Motor neuron (in vitro differentiated cells): Measurements from ENCODE around the gene PPFIBP1. TPM values are rescaled to one million over a fixed set of nuclear protein-coding genes. Genes with fewer than 3 reads are reported as not detected.
A peak's percentile ranks its signal among the peaks of the same experiment; 100 is the strongest.
"Not testable (repeated sequence)": the region's sequence is repeated elsewhere in the genome, so short reads cannot be mapped to it uniquely, and the experiment has no call there.

Source experiments
- ATAC-seq, 8 experiments: fragments of 200-7000 bp; cut with Tn5 transposase; replicated peaks in 6 of 8; 2 replicates each; pipeline ENCODE4 v1.8.0; 2021; ENCODE audit warnings: mild to moderate bottlenecking in 8 of 8, moderate library complexity in 8 of 8
- H3K27ac ChIP-seq, 2 donors: fragments of 250-450 bp; sonication (Bioruptor Pico); 2 replicates each; pipeline ENCODE4 v1.9.0; 2021; ENCODE audit warnings: antibody characterized with exemption in 2 of 2, mild to moderate bottlenecking in 2 of 2, moderate library complexity in 1 of 2
- H3K4me1 ChIP-seq, 2 donors: fragments of 250-450 bp; sonication (Bioruptor Pico); replicated peaks in 1 of 2; 2 replicates each; pipeline ENCODE4 v1.6.1; 2021; ENCODE audit warnings: antibody characterized with exemption in 2 of 2, mild to moderate bottlenecking in 2 of 2, moderate library complexity in 1 of 2
- H3K4me3 ChIP-seq, 5 donors: fragments of 250-450 bp; sonication (Bioruptor Pico); 2 replicates each; pipeline ENCODE4 v1.9.0; 2021; ENCODE audit warnings: antibody characterized with exemption in 5 of 5, mild to moderate bottlenecking in 5 of 5, moderate library complexity in 4 of 5
- WGBS, 10 experiments: fragments of 450-650 bp; shearing (Covaris generic); methylation state at CpG; one replicate each; pipeline ENCODE4 v1.0.0; 2022; 5-methylcytosine and 5-hydroxymethylcytosine counted together
- in situ Hi-C, 9 experiments: fragments of 400-800 bp; cut with MboI; loops; one replicate each; pipeline ENCODE4 v1.15.0; 2021; ENCODE audit warnings: low sequenced_read_pairs in 9 of 9, low pct_unique_long_range_greater_than_20kb in 2 of 9; ENCODE audit not compliant: unreplicated experiment in 9 of 9
- total RNA-seq, 8 experiments: library from RNA; unstranded; fragments of 300-600 nt; gene quantifications; 2 replicates each; pipeline versions ENCODE4 v1.2.3 to v1.2.4, GENCODE V29; 2022

PPFIBP1 gene
- total RNA-seq, 8 experiments from 2014 or later: 15.9 to 205 (median 49.4) TPM

DNA sequence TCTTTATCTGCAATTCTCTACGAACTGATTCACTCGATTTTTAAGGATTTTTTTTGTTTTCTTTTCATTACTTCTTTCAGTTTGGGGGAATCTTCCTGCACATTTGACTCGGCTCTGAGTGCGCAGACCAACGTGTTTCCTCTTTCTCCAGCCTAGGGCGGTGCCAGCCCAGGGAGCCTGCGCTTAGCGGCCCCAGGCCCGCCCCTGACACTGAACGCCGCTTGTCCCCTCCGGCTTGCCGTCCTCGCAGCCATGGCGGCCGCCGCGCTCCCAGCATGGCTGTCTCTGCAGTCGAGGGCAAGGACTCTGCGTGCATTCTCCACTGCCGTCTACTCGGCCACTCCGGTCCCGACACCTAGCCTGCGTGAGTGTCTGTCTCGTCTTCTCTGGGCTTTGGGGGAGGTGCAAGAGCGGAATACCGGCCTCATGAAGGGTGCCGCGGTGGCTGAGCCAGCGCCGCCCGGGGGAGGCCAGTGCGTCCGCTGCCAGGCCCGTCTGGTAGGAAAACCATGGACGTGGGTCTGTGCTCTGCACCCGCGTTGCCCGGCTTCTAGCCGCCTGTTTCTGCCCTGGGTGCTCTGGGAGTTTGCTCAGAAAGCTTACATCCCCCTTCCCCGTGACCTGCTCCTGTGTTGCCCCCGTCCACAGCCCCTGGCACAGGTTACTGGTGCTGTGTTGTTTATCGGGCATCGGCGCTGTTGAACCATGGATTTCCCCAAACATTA is 186.7 kb downstream of the PPFIBP1 start, which contains the start of gene MRPS35:
Gene MRPS35 (plus strand): TSS at position 241 of the 725 bp plus-strand sequence. CDS start 12 bp downstream, at position 253.
- in situ Hi-C loops: no loop called here
- ATAC-seq: peak; percentile 86 to 98 (median 96)
- Histone ChIP-seq H3K4me3 (peak within 1 kb of the TSS; percentile 56 to 91 (median 87)), H3K4me1 (peaks cover 0 to 8% of the 10 kb centered on the region in 2 donors), H3K27ac (peak within 1 kb of the TSS; percentile 68 to 91)
- WGBS, 10 experiments: 0 to 2% (median 0%) methylated on average over 1 to 14 of the region's 46 CpGs; no CpG with 5 or more reads in 3 of the 10 experiments

DNA sequence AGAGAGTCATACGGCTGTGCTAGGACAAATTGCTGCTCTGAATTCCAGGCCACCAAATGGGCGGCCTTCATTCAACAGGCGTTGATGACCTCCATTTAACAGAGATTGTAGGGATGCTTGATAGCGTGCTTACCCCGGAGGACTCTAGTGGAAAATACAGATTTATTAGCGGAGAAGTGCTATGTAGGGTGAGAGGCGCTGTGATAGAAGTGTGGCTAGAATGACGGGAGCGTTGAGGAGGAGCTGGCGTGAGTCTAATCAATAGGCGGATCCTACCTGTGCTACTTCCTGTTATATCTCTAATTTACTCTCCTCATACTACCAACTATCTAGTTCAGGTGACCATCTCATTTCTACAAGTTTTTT is 187.3 kb downstream of the PPFIBP1 start:
- peak in 7 of 8 experiments; percentile 1 to 23 (median 13) for ATAC-seq
- 0 to 40% (median 0%) methylated on average over 1 to 7 of the region's 11 CpGs; no CpG with 5 or more reads in 3 of the 10 experiments for WGBS, 10 experiments
- Histone ChIP-seq H3K4me3 (peak overlapping the region; percentile 56 to 91 (median 87)), H3K27ac (peak overlapping the region; percentile 68 to 91), H3K4me1 (peaks cover 0 to 8% of the 10 kb centered on the region in 2 donors)
- in situ Hi-C loops: no loop called here

DNA sequence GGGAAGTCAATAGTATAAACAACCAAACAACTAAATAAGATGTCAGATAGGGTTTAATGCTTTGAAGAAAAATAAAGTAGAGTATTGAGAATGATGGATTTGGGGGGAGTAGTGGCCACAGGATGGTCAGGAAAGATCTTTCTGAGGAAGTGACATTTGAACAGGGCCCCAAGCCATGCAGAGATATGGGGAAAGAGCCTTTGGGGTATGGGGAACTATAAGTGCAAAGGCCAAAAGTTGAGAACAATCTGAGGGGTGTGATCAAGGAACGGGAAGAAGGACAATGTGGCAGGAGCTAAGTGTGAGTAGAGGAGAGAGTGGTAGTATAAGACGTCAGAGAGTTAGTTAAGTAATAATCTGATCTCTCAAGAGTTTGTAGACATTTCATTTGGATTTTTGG is 188.0 kb downstream of the PPFIBP1 start:
- Histone ChIP-seq H3K4me3 (peak overlapping the region in 1 of 5 donors; percentile 88), H3K4me1 (peaks cover 0 to 8% of the 10 kb centered on the region in 2 donors), H3K27ac (no peak overlapping the region)
- WGBS, 10 experiments: 33 to 100% (median 86%) methylated on average over 2 of the region's 2 CpGs; no CpG with 5 or more reads in 2 of the 10 experiments
- in situ Hi-C loops: no loop called here
- no peak for ATAC-seq

DNA sequence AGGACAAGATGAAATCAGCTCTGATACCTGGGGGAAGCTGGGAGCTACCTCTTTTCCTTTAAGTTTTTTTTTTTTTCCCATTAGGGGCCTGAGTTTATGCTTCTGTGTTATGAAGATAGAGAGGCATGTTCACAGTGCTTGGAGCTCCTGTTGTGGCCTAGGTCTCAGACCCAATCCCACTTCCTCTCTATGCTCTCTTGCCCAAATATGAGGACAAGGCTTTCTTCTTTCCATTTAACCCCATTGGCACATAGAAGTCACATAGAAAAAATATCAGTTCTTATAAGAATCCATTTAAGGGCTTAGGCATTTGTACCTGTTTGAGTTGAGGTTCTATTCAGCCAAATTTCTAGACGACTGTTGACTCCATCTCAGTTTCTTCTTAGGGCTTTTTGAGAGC is 199.2 kb downstream of the PPFIBP1 start:
- in situ Hi-C loops: no loop called here
- no peak overlapping the region for H3K4me3 ChIP-seq
- no peak overlapping the region for H3K27ac ChIP-seq
- no peak for ATAC-seq
- no peaks in the 10 kb centered on the region for H3K4me1 ChIP-seq
- WGBS, 10 experiments: 71 to 100% (median 100%) methylated on average over 1 of the region's 1 CpG; no CpG with 5 or more reads in 4 of the 10 experiments

DNA sequence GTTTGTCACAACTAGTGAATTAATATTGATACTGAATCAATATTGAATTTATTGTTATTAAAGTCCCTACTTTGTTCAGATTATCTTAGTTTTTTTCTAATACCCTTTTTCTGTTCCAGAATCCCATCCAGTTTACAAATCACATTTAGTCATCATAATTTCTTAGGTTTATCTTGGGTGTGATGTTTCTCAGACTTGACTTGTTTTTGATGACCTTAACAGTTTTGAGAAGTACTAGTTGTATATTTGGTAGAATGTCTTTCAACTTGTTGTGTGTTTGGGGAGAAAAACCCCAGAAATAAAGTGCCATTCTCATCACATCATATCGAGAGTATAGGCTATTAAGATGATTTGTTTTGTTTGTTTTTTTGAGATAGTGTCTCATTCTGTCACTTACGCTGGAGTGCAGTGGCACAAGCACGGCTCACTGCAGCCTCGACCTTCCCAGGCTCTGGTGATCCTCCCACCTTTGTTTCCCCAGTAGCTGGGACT is 206.1 kb downstream of the PPFIBP1 start:
- WGBS, 10 experiments: 57 to 100% (median 92%) methylated on average over 1 to 4 of the region's 4 CpGs; no CpG with 5 or more reads in 2 of the 10 experiments
- H3K27ac ChIP-seq: no peak overlapping the region
- ATAC-seq: no peak
- H3K4me1 ChIP-seq: no peaks in the 10 kb centered on the region
- in situ Hi-C loops: loop anchor here in 2 of 9 experiments (25.0 kb wide), 2 partner anchors 207 to 432 kb away; no protein-coding TSS in a partner anchor
- no peak overlapping the region for H3K4me3 ChIP-seq

DNA sequence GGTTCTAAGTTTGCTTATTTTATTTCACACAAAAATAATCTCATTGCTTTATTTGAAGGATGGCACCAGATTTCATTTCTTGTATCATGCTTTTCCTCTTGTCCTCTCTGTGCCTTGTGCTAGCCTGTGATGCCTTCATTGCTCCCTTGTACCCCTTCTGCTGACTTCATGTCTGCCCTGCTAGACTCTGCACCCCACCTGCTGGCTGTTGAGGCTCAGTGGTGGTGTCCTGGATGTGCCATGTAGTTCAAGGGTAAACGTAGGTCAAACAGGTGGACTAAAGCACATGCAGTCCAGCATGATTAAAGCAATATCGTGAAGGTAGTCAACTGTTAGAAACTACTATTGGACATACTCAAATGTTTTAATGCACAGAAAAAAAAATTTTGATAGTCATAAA is 208.3 kb downstream of the PPFIBP1 start:
- no peak overlapping the region for H3K4me3 ChIP-seq
- 40 to 100% (median 85%) methylated on average over 1 to 2 of the region's 2 CpGs; no CpG with 5 or more reads in 2 of the 10 experiments for WGBS, 10 experiments
- H3K27ac ChIP-seq: no peak overlapping the region
- ATAC-seq: peak in 2 of 8 experiments; percentile 35 to 38
- in situ Hi-C loops: loop anchor here in 2 of 9 experiments (25.0 kb wide), 2 partner anchors 205 to 430 kb away; no protein-coding TSS in a partner anchor
- no peaks in the 10 kb centered on the region for H3K4me1 ChIP-seq

DNA sequence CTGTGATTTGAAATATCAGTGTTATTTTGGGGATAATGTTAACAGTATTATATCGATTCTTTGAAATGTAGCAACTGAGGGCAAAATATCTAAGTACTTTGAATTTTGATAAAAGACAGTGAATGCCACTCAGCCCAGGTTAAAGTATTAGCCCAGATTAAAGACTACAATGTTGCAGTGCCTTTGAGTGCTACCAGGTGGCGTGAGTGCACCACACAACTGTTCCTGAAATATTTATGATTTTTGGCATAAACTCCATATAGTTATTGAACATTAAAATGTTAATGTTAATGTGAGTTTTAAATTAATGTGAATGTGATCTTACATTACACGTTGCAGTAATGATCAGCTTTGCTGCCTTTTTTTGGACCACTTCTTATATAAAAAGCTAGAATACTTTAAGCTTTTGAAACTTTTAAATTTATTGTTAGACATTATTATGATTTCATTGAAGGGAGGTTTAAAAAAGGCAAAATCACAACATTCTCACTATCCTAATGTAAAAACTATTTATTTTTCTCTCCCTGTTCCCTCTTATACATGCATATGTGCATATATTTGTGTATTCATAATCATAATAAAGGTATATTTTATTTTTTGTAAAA is 209.1 kb downstream of the PPFIBP1 start:
- WGBS, 10 experiments: 0 to 49% (median 29%) methylated on average over 1 to 3 of the region's 3 CpGs; no CpG with 5 or more reads in 2 of the 10 experiments
- H3K4me1 ChIP-seq: no peaks in the 10 kb centered on the region
- ATAC-seq: peak in 2 of 8 experiments; percentile 34 to 57
- no peak overlapping the region for H3K4me3 ChIP-seq
- no peak overlapping the region for H3K27ac ChIP-seq
- in situ Hi-C loops: loop anchor here in 2 of 9 experiments (25.0 kb wide), 2 partner anchors 204 to 429 kb away; no protein-coding TSS in a partner anchor

DNA sequence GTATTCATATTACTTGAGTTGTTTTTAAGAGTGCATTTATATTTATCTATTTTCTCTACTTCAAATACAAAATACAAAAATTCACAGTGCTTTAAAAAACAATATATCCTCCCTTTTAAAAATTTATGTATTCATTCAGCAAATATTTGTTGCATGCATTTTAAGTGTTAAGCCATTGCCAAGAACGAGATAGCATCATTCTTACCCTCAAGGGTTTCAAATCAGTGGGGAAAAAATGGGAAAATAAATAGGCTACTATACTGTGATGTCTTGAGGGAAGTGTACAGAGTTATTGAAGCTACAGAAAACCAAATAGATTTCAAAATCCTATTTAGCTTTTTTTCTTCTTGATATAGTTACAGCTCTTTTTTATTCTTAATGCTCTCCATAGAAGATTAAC is 209.8 kb downstream of the PPFIBP1 start:
- in situ Hi-C loops: loop anchor here in 2 of 9 experiments (25.0 kb wide), 2 partner anchors 204 to 429 kb away; no protein-coding TSS in a partner anchor
- ATAC-seq: peak in 1 of 8 experiments; percentile 29
- WGBS, 10 experiments: 25 to 100% (median 90%) methylated on average over 1 of the region's 1 CpG

DNA sequence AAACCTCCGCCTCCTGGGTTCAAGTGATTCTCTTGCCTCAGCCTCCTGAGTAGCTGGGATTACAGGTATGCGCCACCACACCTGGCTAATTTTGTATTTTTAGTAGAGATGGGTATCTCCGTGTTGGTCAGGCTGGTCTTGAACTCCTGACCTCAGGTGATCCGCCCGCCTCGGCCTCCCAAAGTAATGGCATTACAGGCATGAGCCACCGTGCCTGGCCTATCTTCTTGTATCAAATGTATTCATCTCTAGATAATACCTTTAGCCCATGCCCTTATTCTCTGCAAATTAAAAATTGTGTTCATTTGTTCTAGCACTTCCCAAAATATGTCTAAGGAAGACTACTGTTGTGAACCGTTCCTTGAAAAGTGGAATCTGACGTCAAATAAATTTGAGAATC is 210.3 kb downstream of the PPFIBP1 start:
- 86 to 100% (median 98%) methylated on average over 2 to 7 of the region's 9 CpGs; no CpG with 5 or more reads in 1 of the 10 experiments for WGBS, 10 experiments
- in situ Hi-C loops: loop anchor here in 2 of 9 experiments (25.0 kb wide), 2 partner anchors 203 to 428 kb away; no protein-coding TSS in a partner anchor

More for the DNA sequence above, 209.8 kb downstream of the PPFIBP1 start:
- H3K4me1 ChIP-seq: no peaks in the 10 kb centered on the region
- no peak overlapping the region for H3K4me3 ChIP-seq
- no peak overlapping the region for H3K27ac ChIP-seq

DNA sequence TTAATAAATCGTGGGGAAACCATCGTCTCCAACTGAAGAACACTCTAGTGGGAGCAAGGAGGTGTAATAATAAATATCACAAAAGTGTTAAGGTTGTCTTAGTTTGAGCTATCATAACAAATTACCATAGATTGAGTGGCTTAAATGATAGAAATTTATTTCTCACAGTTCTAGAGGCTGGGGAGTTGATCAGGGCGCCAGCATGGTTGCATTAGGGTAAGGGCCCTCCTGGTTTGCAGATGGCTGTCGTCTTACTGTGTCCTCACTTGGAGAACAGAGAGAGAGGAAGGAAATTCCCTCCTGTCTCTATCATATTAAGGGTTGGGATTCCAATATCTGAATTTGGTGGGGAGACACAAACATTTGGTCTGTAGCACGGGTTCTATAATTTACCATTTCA is 219.6 kb downstream of the PPFIBP1 start:
- H3K4me1 ChIP-seq: no peaks in the 10 kb centered on the region
- no peak for ATAC-seq
- H3K4me3 ChIP-seq: no peak overlapping the region
- in situ Hi-C loops: loop anchor here in 2 of 9 experiments (10.0 to 25.0 kb wide), 3 partner anchors 194 to 419 kb away; no protein-coding TSS in a partner anchor
- 87 to 100% (median 97%) methylated on average over 1 to 5 of the region's 5 CpGs for WGBS, 10 experiments
- no peak overlapping the region for H3K27ac ChIP-seq

More for the DNA sequence above, 210.3 kb downstream of the PPFIBP1 start:
- not testable (repeated sequence) for H3K27ac ChIP-seq, ATAC-seq, H3K4me3 ChIP-seq, H3K4me1 ChIP-seq
